HEK293T (cell line): ENCODE data around the gene CRYBG1.

Experiments used
- BHLHE40 ChIP-seq: fragments of 450-650 bp; IDR thresholded peaks from 2 replicates; pipeline ENCODE4 v1.6.1; 2016; ENCODE audit warnings: mild to moderate bottlenecking, moderate library complexity, borderline replicate concordance
- ELF4 ChIP-seq: fragments of 450-650 bp; IDR thresholded peaks from 2 replicates; pipeline ENCODE4 v1.6.1; 2017; ENCODE audit warnings: antibody characterized with exemption
- FOXM1 ChIP-seq: fragments of 450-650 bp; IDR thresholded peaks from 2 replicates; pipeline ENCODE4 v1.6.1; 2017; ENCODE audit warnings: mild to moderate bottlenecking, borderline replicate concordance
- NFRKB ChIP-seq: fragments of 450-650 bp; IDR thresholded peaks from 2 replicates; pipeline ENCODE4 v1.6.1; 2016; ENCODE audit warnings: mild to moderate bottlenecking, moderate library complexity
- SP1 ChIP-seq: fragments of 450-650 bp; IDR thresholded peaks from 2 replicates; pipeline ENCODE4 v1.6.1; 2017
- ZNF384 ChIP-seq: fragments of 450-650 bp; IDR thresholded peaks from 2 replicates; pipeline ENCODE4 v1.6.1; 2016

- TF ChIP-seq BHLHE40, result no peak
- TF ChIP-seq SP1, result no peak
- TF ChIP-seq ELF4, result no peak
- TF ChIP-seq ZNF384, result no peak
- TF ChIP-seq NFRKB, result no peak
- TF ChIP-seq FOXM1, result no peak
Measured at GRCh38 chr6:106315765-106316374, 44.6 kb upstream of the CRYBG1 start.
